IPS-11a (cell line): Measurements from ENCODE around the gene DGCR8.

Experiments
- H3K4me3 ChIP-seq: one replicate; pipeline ENCODE4 v1.5.1; 2013; ENCODE audit warnings: low read depth, low read length, control low read depth

Gene DGCR8

GRCh38 chr22:20123366-20124082 is 43.5 kb downstream of the DGCR8 start:
- H3K4me3 ChIP-seq, result no peak overlapping the region

GRCh38 chr22:20124083-20124787 is 44.2 kb downstream of the DGCR8 start:
- no peak overlapping the region for H3K4me3 ChIP-seq

GRCh38 chr22:20125201-20126174 is 45.4 kb downstream of the DGCR8 start:
- no peak overlapping the region for H3K4me3 ChIP-seq

- no peak overlapping the region for H3K4me3 ChIP-seq
Observed at GRCh38 chr22:20126284-20127029, 46.4 kb downstream of the DGCR8 start.

GRCh38 chr22:20127318-20127868 is 47.4 kb downstream of the DGCR8 start:
- H3K4me3 ChIP-seq, result no peak overlapping the region

GRCh38 chr22:20127869-20128618 is 48.0 kb downstream of the DGCR8 start:
- H3K4me3 ChIP-seq, result no peak overlapping the region

GRCh38 chr22:20128619-20128901 is 48.5 kb downstream of the DGCR8 start:
- H3K4me3 ChIP-seq, result no peak overlapping the region

GRCh38 chr22:20128902-20129746 is 49.1 kb downstream of the DGCR8 start:
- H3K4me3 ChIP-seq, result no peak overlapping the region

- H3K4me3 ChIP-seq, result no peak overlapping the region
Observed at GRCh38 chr22:20129747-20130014, 49.6 kb downstream of the DGCR8 start.

- H3K4me3 ChIP-seq, result no peak overlapping the region
Observed at GRCh38 chr22:20130319-20130718, 50.3 kb downstream of the DGCR8 start.

GRCh38 chr22:20130731-20131596 is 50.9 kb downstream of the DGCR8 start:
- H3K4me3 ChIP-seq, result peak overlapping the region; percentile 50

- H3K4me3 ChIP-seq, result peak within 1 kb of the TSS; percentile 50
Observed at GRCh38 chr22:20131597-20131858, 51.5 kb downstream of the DGCR8 start, which contains the start of gene ZDHHC8. TSS of gene ZDHHC8 (plus strand) at chr22:20131804. CDS start at chr22:20131948, 144 bp downstream.

- peak overlapping the region; percentile 50 for H3K4me3 ChIP-seq
Observed at GRCh38 chr22:20131859-20132685, 52.0 kb downstream of the DGCR8 start.

- H3K4me3 ChIP-seq, result no peak overlapping the region
Observed at GRCh38 chr22:20132686-20133246, 52.7 kb downstream of the DGCR8 start.

- no peak overlapping the region for H3K4me3 ChIP-seq
Observed at GRCh38 chr22:20133930-20134549, 54.0 kb downstream of the DGCR8 start.

- H3K4me3 ChIP-seq, result no peak overlapping the region
Observed at GRCh38 chr22:20135265-20135664, 55.2 kb downstream of the DGCR8 start.
